KG1 (cell line): ENCODE results near the gene KCTD5.
A peak's percentile ranks its signal among the peaks of the same experiment; 100 is the strongest.
"Not testable (repeated sequence)": the region's sequence is repeated elsewhere in the genome, so short reads cannot be mapped to it uniquely, and the experiment has no call there.

ENCODE experiments used
- DNase-seq: peaks from one replicate; lab custom pipeline; 2025; lab: John Stamatoyannopoulos, UW

The KCTD5 gene

GRCh38 chr16:2673066-2673999 lies 9.0 kb upstream of the KCTD5 start:
- peak; percentile 97 for DNase-seq

- no peak for DNase-seq
Observed at GRCh38 chr16:2675021-2675420, 7.3 kb upstream of the KCTD5 start.

- no peak for DNase-seq
Observed at GRCh38 chr16:2675714-2676113, 6.6 kb upstream of the KCTD5 start.

- DNase-seq, result not testable (repeated sequence)
Observed at GRCh38 chr16:2676937-2677336, 5.4 kb upstream of the KCTD5 start.

- DNase-seq, result not testable (repeated sequence)
Observed at GRCh38 chr16:2678206-2678965, 3.9 kb upstream of the KCTD5 start.

- DNase-seq, result not testable (repeated sequence)
Observed at GRCh38 chr16:2679902-2680301, 2.4 kb upstream of the KCTD5 start.

- not testable (repeated sequence) for DNase-seq
Observed at GRCh38 chr16:2680360-2680759, 2.0 kb upstream of the KCTD5 start.

- DNase-seq, result not testable (repeated sequence)
Observed at GRCh38 chr16:2683041-2683440, 718 bp downstream of the KCTD5 start.

- DNase-seq, result not testable (repeated sequence)
Observed at GRCh38 chr16:2686075-2686474, 3.8 kb downstream of the KCTD5 start.

- DNase-seq, result peak; percentile 84
Observed at GRCh38 chr16:2686912-2687507, 4.7 kb downstream of the KCTD5 start.

GRCh38 chr16:2687531-2688308 lies 5.4 kb downstream of the KCTD5 start:
- peak; percentile 56 for DNase-seq

- DNase-seq, result not testable (repeated sequence)
Observed at GRCh38 chr16:2689422-2689821, 7.1 kb downstream of the KCTD5 start.

GRCh38 chr16:2689968-2690801 lies 7.9 kb downstream of the KCTD5 start:
- peak; percentile 34 for DNase-seq

GRCh38 chr16:2690852-2691251 lies 8.5 kb downstream of the KCTD5 start:
- DNase-seq, result no peak

- no peak for DNase-seq
Observed at GRCh38 chr16:2691491-2692248, 9.3 kb downstream of the KCTD5 start.

GRCh38 chr16:2692251-2692947 lies 10.1 kb downstream of the KCTD5 start:
- no peak for DNase-seq

GRCh38 chr16:2692948-2693651 lies 10.8 kb downstream of the KCTD5 start:
- DNase-seq, result no peak

- DNase-seq, result not testable (repeated sequence)
Observed at GRCh38 chr16:2696601-2697250, 14.4 kb downstream of the KCTD5 start.
